H1 (cell line): ENCODE results near the gene CD200. TPM values are rescaled to one million over a fixed set of nuclear protein-coding genes. Genes with fewer than 3 reads are reported as not detected.

Source experiments
- ASH2L ChIP-seq: fragments of 200-600, 300-600 bp; sonication (generic); IDR thresholded peaks from one replicate; pipeline ENCODE4 v1.7.1; 2017; ENCODE audit warnings: low read length
- CEBPB ChIP-seq: IDR thresholded peaks from 2 replicates; pipeline ENCODE4 v1.6.1; 2012; ENCODE audit warnings: low read depth, low read length
- CHD7 ChIP-seq: fragments of 300-600 bp; sonication (generic); IDR thresholded peaks from 2 replicates; pipeline ENCODE4 v1.7.1; 2012; ENCODE audit warnings: low read length, moderate library complexity, mild to moderate bottlenecking, inconsistent platforms; ENCODE audit not compliant: insufficient replicate concordance
- NRF1 ChIP-seq: IDR thresholded peaks from 2 replicates; pipeline ENCODE4 v1.6.1; 2011; ENCODE audit warnings: mild to moderate bottlenecking, low read depth, low read length, improper control_type of control experiment
- POLR2AphosphoS5 ChIP-seq: IDR thresholded peaks from 2 replicates; pipeline ENCODE4 v1.6.1; 2011; ENCODE audit warnings: low read depth, low read length
- RFX5 ChIP-seq: IDR thresholded peaks from 2 replicates; pipeline ENCODE4 v1.6.1; 2011; ENCODE audit warnings: low read depth, low read length, improper control_type of control experiment, borderline replicate concordance
- polyA plus RNA-seq, 7 experiments: library from polyadenylated mRNA; depleted of rRNA in 3 of 7; stranded (reverse) in 5 of 7; unstranded in 2 of 7; fragments of >200 nt in 5 of 7; fragments of 200-250 nt in 2 of 7; gene quantifications; 1 replicate in 5 of 7; 2 replicates in 1 of 7; 4 replicates in 1 of 7; pipeline versions ENCODE4 v1.2.1 to v1.2.3, GENCODE V29; 2011 to 2013; ENCODE audit warnings: missing spikeins in 2 of 7, mixed read lengths in 2 of 7
- total RNA-seq: library from RNA; stranded (reverse); fragmentation: NEBNext Ultra II Directional; extraction: Animal tissue kit (Norgen Biotek cat#: 25700); gene quantifications from 2 replicates; pipeline ENCODE4 v1.2.1, GENCODE V29; 2021

The CD200 gene
- total and polyA plus RNA-seq, 2 of the 8 experiments (the other 6 are each of a cell fraction or from before 2014, with no cell fraction given), result 45.8 to 50.2 TPM

DNA sequence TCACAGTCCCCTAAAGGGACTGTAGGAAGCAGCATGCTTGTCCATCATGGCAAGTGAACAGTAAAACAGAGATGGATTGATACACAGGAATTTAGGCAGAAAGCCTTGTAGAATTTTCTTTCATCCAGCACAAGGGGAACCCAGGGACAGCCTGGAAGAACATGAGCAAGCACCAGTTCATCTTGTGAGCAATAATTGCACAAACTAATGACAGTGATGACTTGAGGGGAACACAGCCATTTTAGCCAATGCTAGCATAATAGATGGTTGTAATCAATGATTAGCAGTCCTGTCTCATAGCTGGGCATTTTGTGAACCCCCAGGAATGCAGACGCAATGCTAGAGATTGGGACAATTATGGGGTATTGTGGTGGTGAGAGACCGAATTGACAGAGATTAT, 6.7 kb downstream of the CD200 start (continued):
- no peak for TF ChIP-seq CHD7
- TF ChIP-seq CEBPB, result no peak
- TF ChIP-seq POLR2AphosphoS5, result no peak
- no peak for TF ChIP-seq ASH2L
- no peak for TF ChIP-seq NRF1
- no peak for TF ChIP-seq RFX5
